ENCODE results near the gene NNT. TPM values are rescaled to one million over a fixed set of nuclear protein-coding genes. Genes with fewer than 3 reads are reported as not detected.

Gene NNT
- total RNA-seq, 1 experiment from 2014 or later, result 112 TPM

- Histone ChIP-seq H3K4me2 (no peak overlapping the region), H3K27me3 (ENCODE audit: insufficient read depth, low read depth) (no peaks in the 10 kb centered on the region), H3K4me3 (no peak overlapping the region), H3F3A (ENCODE audit: insufficient read depth, low read depth) (no peaks in the 10 kb centered on the region), H4K20me1 (ENCODE audit: insufficient read depth) (no peaks in the 10 kb centered on the region), H3K9me2 (ENCODE audit: insufficient read depth) (no peaks in the 10 kb centered on the region), H2AFZ (no peak overlapping the region), H3K36me3 (ENCODE audit: low read depth) (no peaks in the 10 kb centered on the region), H3K27ac (no peak overlapping the region), H3K79me2 (ENCODE audit: low read depth) (no peaks in the 10 kb centered on the region), H3K4me1 (replicated peaks; ENCODE audit: insufficient read depth) (no peaks in the 10 kb centered on the region), H3K9me3 (ENCODE audit: insufficient read depth, low read depth) (no peaks in the 10 kb centered on the region; the same call in 1 of the 2 replicates)
- ChIA-PET POLR2A (ENCODE audit: unreplicated experiment) (no interaction called here), CTCF (no interaction called here)
- DNase-seq, result no peak
- intact Hi-C loops (cut with micrococcal nuclease; ENCODE audit: unreplicated experiment), result no loop called here
- BruUV-seq (replicated peaks), result no TSS peak
- TF ChIP-seq CTCF (conservative IDR thresholded peaks at IDR 0.05), result no peak
- no peak for TF ChIP-seq EZH2 (IDR thresholded peaks at IDR 0.05; ENCODE audit: low read depth)
These were observed 98.2 kb downstream of the NNT start for GRCh38 chr5:43701227-43701626.

GRCh38 chr5:43702293-43702692 is 99.3 kb downstream of the NNT start:
- Histone ChIP-seq H3K27ac (no peak overlapping the region), H3K4me3 (no peak overlapping the region), H3K9me3 (ENCODE audit: insufficient read depth, low read depth) (no peaks in the 10 kb centered on the region), H3K27me3 (ENCODE audit: insufficient read depth, low read depth) (no peaks in the 10 kb centered on the region), H3K9me2 (ENCODE audit: insufficient read depth) (no peaks in the 10 kb centered on the region), H3F3A (ENCODE audit: insufficient read depth, low read depth) (no peaks in the 10 kb centered on the region), H3K4me1 (replicated peaks; ENCODE audit: insufficient read depth) (no peaks in the 10 kb centered on the region), H4K20me1 (ENCODE audit: insufficient read depth) (no peaks in the 10 kb centered on the region), H2AFZ (no peak overlapping the region), H3K36me3 (ENCODE audit: low read depth) (no peaks in the 10 kb centered on the region), H3K4me2 (no peak overlapping the region), H3K79me2 (ENCODE audit: low read depth) (no peaks in the 10 kb centered on the region)
- TF ChIP-seq EZH2 (IDR thresholded peaks at IDR 0.05; ENCODE audit: low read depth), result no peak
- TF ChIP-seq CTCF (conservative IDR thresholded peaks at IDR 0.05), result no peak
- POLR2A ChIA-PET (ENCODE audit: unreplicated experiment), result no interaction called here
- CTCF ChIA-PET, result no interaction called here
- intact Hi-C loops (cut with micrococcal nuclease; ENCODE audit: unreplicated experiment), result no loop called here
- DNase-seq, result no peak
- BruUV-seq (replicated peaks), result no TSS peak

- TF ChIP-seq EZH2 (IDR thresholded peaks at IDR 0.05; ENCODE audit: low read depth) (no peak), CTCF (conservative IDR thresholded peaks at IDR 0.05) (no peak)
- peak in 1 of 2 experiments; percentile 32 for DNase-seq
- Histone ChIP-seq H3K9me2 (ENCODE audit: insufficient read depth) (no peaks in the 10 kb centered on the region), H3F3A (ENCODE audit: insufficient read depth, low read depth) (no peaks in the 10 kb centered on the region), H3K79me2 (ENCODE audit: low read depth) (no peaks in the 10 kb centered on the region), H3K9me3 (ENCODE audit: insufficient read depth, low read depth) (no peaks in the 10 kb centered on the region), H2AFZ (no peak overlapping the region), H3K4me2 (no peak overlapping the region), H3K4me1 (replicated peaks; ENCODE audit: insufficient read depth) (no peaks in the 10 kb centered on the region), H3K36me3 (ENCODE audit: low read depth) (no peaks in the 10 kb centered on the region), H4K20me1 (ENCODE audit: insufficient read depth) (0 out of 2 replicates have a peak, but pooled peaks cover under 1% of the 10 kb centered on the region), H3K27me3 (ENCODE audit: insufficient read depth, low read depth) (no peaks in the 10 kb centered on the region), H3K4me3 (no peak overlapping the region), H3K27ac (no peak overlapping the region)
- BruUV-seq (replicated peaks), result no TSS peak
- ChIA-PET POLR2A (ENCODE audit: unreplicated experiment) (no interaction called here), CTCF (no interaction called here)
- intact Hi-C loops (cut with micrococcal nuclease; ENCODE audit: unreplicated experiment), result no loop called here
These were observed 99.8 kb downstream of the NNT start for GRCh38 chr5:43702815-43703214.

Data from PC-9 (cell line).